Hypothalamus (tissue), 51 donors: ENCODE measurements around the gene TNFRSF14.

Source experiments
- DNase-seq, 51 donors: peaks; one replicate each; lab custom pipeline; 2025; lab: John Stamatoyannopoulos, UW

The TNFRSF14 gene

GRCh38 chr1:2596530-2597333 lies 40.6 kb downstream of the TNFRSF14 start:
- DNase-seq = no peak

- no peak for DNase-seq
Measured at GRCh38 chr1:2597441-2598328, 41.5 kb downstream of the TNFRSF14 start.

- DNase-seq = no peak
Measured at GRCh38 chr1:2598329-2598931, 42.3 kb downstream of the TNFRSF14 start.

DNA sequence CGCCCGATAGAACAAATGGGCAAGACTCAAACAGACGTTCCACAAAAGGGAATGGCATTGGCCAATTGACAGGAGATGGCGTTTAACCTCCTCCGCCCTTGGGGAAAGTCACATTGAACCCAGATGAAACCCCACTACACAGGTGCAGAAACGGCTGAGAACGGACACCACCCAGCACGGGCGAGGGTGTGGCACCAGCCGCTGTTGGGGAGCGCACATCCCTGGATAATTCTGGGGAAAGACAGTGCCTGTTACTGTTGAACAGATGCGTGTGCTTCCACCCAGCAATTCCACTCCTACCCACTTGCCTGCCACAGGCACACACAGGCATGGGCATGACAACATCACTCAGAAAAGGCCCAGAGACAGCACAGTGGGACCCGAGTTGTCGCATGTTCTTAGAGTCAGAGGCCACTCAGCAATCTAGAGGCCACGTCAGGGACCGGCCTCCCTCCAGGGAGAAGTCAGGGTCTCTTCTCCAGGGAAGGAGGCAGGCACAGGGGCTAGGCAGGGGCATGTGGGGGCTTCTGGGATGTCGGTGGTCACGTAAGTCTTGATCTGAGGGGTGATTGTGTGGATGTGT lies 45.6 kb downstream of the TNFRSF14 start:
- no peak for DNase-seq

- no peak for DNase-seq
Measured at GRCh38 chr1:2602311-2602835, 46.2 kb downstream of the TNFRSF14 start.

- no peak for DNase-seq
Measured at GRCh38 chr1:2602866-2603520, 46.8 kb downstream of the TNFRSF14 start.

DNA sequence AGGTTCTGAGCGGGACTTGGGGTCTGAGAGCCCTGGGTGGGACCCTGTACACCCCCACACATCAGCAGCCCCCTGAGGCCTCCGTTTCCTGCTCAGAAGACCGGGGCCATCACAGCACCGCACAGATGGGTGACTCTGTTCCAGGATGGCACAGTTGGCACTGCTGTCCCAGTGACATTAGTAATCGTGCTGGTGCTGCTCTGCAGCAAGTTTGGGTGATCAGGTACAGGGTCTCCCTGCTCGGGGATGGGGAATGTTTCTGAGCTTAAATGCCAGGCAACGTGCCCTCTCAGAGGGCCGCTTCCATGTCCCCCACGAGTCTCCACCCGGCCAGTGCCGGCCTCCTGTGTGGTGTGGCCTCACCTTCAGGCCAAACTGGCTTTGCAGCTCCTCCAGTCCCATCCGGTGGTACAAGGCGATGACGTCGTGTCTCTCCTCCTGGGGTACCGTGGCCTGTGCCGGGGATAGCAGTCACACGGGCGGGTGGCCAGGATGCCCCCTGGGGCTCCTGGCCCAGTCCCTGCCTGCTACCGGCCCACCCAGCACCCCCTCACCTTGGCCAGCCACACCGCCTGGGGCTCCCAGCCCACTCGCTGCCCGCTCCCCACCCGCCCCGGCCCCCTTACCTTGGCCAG lies 47.5 kb downstream of the TNFRSF14 start:
- DNase-seq = no peak

DNA sequence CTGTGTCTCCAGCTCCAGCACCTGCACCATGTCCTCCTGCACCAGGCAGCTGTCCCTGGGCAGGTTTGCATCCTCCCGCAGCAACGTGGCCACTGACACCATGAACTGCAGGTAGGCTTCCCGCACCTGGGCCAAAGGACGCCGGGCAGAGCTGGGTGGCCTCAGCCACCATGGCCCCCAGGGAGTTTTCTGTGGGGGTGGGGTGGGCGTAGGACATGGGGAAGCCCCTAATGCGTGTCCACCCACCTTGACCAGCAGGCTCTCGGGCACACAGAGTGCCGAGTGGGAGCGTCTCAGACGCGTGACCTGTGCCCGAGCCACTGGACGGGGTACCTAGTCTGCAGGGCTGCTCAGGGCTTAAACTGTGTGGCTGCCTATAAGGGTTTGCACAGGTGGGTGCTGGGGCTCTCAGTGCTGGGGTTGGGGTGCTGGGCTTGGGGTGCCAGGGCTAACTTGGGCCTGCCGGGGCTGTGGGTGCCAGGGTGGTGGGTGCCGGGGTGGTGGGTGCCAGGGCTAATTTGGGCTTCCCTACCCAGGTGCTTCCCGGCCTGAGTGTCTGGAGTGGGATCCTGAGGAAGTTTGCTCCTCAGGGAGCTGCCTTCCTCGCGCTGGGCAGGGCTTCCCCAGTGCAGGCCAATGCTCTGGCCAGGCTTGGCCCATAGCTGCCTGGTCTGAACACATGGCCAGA lies 48.1 kb downstream of the TNFRSF14 start:
- DNase-seq = no peak

GRCh38 chr1:2604844-2605508 lies 48.8 kb downstream of the TNFRSF14 start:
- DNase-seq = no peak

GRCh38 chr1:2605509-2606395 lies 49.6 kb downstream of the TNFRSF14 start:
- no peak for DNase-seq

- no peak for DNase-seq
Measured at GRCh38 chr1:2606396-2606880, 50.3 kb downstream of the TNFRSF14 start.

DNA sequence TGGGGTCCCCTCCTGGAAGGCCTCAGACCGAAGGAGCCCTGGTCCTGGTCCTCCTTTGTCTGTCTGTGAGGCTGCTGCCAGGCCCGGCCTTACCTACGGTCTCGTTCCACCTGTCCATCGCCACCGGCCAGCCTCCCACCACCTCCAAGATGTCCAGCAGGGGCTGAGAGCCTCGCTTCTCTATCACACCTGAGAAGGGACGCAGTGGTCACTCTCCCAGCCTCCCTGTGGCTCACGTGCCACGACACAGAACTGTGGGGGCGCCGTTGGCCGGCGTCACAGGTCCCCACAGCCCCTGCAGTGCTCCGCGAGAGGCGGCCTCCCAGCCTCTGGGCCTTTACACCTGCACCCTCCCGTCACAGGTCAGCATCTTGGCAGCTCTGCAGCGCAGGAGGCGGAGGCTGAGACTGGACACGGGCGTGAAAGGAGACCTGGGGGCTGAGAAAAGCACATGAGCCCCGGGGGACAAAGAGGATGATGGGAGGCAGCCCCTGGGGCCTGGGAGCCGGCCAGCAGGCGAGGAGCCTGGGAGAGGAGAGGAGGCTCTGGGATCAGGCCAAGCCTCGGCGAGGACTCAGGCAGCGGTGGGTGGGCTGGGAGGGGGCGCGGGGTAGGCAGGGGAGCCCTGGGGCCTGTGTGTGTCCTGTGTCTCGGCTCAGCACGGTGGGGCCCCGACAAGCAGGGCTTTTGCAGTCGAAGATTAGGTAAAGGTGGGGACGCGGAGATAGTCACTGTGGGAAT lies 50.9 kb downstream of the TNFRSF14 start:
- DNase-seq = no peak

GRCh38 chr1:2607641-2608091 lies 51.5 kb downstream of the TNFRSF14 start:
- no peak for DNase-seq

- no peak for DNase-seq
Measured at GRCh38 chr1:2609319-2610035, 53.3 kb downstream of the TNFRSF14 start.

GRCh38 chr1:2610036-2610959 lies 54.1 kb downstream of the TNFRSF14 start:
- peak in 19 of 51 donors; percentile 12 to 56 (median 29) for DNase-seq
